Neural progenitor cell (in vitro differentiated cells): ENCODE data around the gene SEZ6L2.

ENCODE experiments used
- EZH2 ChIP-seq: fragments of 200-600 bp; sonication (generic); IDR thresholded peaks from 2 replicates; pipeline ENCODE4 v1.6.1; 2017; ENCODE audit warnings: antibody characterized with exemption, mild to moderate bottlenecking, moderate library complexity
- TF ChIP-seq, protein P1 (sequence below): fragments of 200-600 bp; sonication (generic); IDR thresholded peaks from 2 replicates; pipeline ENCODE4 v1.5.1; 2017; ENCODE audit warnings: antibody characterized with exemption, mild to moderate bottlenecking

- TF ChIP-seq, protein P1, sequence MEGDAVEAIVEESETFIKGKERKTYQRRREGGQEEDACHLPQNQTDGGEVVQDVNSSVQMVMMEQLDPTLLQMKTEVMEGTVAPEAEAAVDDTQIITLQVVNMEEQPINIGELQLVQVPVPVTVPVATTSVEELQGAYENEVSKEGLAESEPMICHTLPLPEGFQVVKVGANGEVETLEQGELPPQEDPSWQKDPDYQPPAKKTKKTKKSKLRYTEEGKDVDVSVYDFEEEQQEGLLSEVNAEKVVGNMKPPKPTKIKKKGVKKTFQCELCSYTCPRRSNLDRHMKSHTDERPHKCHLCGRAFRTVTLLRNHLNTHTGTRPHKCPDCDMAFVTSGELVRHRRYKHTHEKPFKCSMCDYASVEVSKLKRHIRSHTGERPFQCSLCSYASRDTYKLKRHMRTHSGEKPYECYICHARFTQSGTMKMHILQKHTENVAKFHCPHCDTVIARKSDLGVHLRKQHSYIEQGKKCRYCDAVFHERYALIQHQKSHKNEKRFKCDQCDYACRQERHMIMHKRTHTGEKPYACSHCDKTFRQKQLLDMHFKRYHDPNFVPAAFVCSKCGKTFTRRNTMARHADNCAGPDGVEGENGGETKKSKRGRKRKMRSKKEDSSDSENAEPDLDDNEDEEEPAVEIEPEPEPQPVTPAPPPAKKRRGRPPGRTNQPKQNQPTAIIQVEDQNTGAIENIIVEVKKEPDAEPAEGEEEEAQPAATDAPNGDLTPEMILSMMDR, result no peak
- TF ChIP-seq EZH2, result no peak
Observed at GRCh38 chr16:29836623-29837022, 62.7 kb downstream of the SEZ6L2 start.
